Ascending aorta (tissue), 2 donors: Measurements from ENCODE around the gene CHRNB2. TPM values are rescaled to one million over a fixed set of nuclear protein-coding genes. Genes with fewer than 3 reads are reported as not detected.

Experiments used
- DNase-seq, 2 donors: peaks; one replicate each; pipeline ENCODE4 v3.0.0-alpha.2; 2019; ENCODE audit warnings: low spot score in 2 of 2
- H3K27ac ChIP-seq, 2 donors: fragments of 200-600 bp; sonication (generic); one replicate each; pipeline ENCODE4 v1.5.1; 2016 to 2017; ENCODE audit warnings: mild to moderate bottlenecking in 1 of 2
- H3K27me3 ChIP-seq: fragments of 200-600 bp; sonication (generic); one replicate; pipeline ENCODE4 v1.5.1; 2017
- H3K36me3 ChIP-seq, 2 donors: fragments of 200-600 bp; sonication (generic); one replicate each; pipeline ENCODE4 v1.5.1; 2016
- H3K4me1 ChIP-seq, 2 donors: fragments of 200-600 bp; sonication (generic); one replicate each; pipeline ENCODE4 v1.5.1; 2016 to 2017; ENCODE audit warnings: mild to moderate bottlenecking in 1 of 2
- H3K4me3 ChIP-seq, 2 donors: fragments of 200-600 bp; sonication (generic); one replicate each; pipeline ENCODE4 v1.5.1; 2016 to 2017; ENCODE audit warnings: mild to moderate bottlenecking in 1 of 2
- H3K9me3 ChIP-seq, 2 donors: fragments of 200-600 bp; sonication (generic); one replicate each; pipeline ENCODE4 v1.5.1; 2016
- intact Hi-C: fragments of 100-400 bp; cut with DNase I; formaldehyde crosslinking; loops from one replicate; pipeline ENCODE4 v1.15.1; 2023
- total RNA-seq: library from RNA; depleted of rRNA; stranded (reverse); fragments of >200 nt; gene quantifications from one replicate; pipeline ENCODE4 v1.1.0, GENCODE V29; 2016
- TF ChIP-seq, protein P1 (sequence below), 3 experiments: fragments of 200-600 bp in 2 of 3; fragments of 450-650 bp in 1 of 3; sonication (generic) in 2 of 3; IDR thresholded peaks; one replicate each; pipeline ENCODE4 v1.5.1; 2016 to 2019; ENCODE audit warnings: antibody characterized with exemption in 3 of 3, mild to moderate bottlenecking in 1 of 3, moderate library complexity in 1 of 3

CHRNB2 gene
- total RNA-seq, 1 donor from 2014 or later, result not detected

DNA sequence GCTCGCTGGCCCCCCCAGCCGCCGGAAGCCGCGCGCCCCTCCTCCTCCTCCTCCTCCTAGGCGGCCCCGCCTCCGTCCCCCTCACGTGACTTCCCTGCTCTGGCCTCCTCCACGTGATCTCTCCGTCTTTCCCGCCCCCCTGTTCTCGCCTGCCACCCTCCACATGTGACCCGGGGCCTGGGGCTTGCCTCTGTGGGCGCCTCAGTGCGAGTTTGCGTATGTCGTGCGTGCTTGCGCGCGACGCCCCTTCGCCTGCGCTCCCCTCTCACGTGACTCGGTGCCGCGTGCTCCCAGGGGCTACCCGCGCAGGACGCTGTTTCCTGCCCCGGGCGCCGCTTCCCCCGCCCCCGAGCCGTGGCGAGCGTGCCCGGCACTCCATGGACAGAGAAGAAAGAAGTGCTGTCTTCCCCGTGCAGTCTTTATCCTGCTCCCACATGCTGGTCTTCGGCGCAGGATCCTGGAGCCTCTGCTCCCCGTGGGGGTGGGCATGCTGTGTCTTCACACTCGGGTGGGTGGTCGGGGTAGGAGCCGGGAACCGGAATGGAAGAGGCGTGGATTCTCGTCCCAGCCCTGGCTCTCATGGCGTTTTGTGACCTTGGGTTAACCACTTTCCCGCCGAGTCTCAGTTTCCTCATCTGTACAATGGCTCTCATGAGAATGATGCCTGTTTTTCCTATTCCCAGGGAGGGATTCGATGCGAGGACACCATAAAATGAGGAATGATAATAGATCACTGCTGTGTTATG, 8.7 kb upstream of the CHRNB2 start:
- DNase-seq, result peak; percentile 98 to 99
- intact Hi-C loops, result loop anchor here (1.0 to 5.0 kb wide), 13 partner anchors 49 to 526 kb away; partner anchors contain the start of genes ADAM15, ADAR, HAX1 and IL6R

DNA sequence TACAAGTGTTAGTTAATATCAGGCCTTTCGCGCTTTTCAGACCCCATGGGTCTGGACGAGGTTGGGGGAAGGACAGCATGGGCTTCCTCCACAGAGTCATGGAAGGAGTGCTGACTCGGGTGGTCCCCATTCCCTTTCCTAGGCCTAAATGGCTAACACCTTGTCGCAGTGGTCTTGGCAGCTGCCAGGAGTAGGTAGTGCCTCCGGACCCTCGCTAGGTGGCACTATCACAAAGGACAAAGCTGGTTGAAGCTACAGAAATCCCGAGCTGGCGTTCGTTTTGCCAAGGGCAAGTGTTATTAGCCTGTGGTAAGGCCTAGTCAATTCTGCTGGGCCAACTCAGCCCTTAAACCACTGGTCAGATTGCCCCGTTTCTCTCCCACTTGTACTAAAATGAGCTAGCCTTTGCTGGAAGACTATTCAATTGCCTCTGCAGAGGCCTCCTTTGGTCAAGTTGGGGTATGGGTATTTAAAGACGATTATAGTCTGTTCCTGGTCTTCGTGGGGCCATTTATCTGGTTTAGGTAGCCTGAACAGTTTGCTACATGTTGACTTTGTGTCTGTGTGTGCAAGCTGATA, 8.0 kb upstream of the CHRNB2 start:
- Histone ChIP-seq H3K27ac (peak overlapping the region; percentile 85 to 88), H3K27me3 (no peaks in the 10 kb centered on the region), H3K36me3 (peaks cover 10 to 13% of the 10 kb centered on the region in 2 donors), H3K9me3 (no peaks in the 10 kb centered on the region), H3K4me1 (peaks cover 5 to 16% of the 10 kb centered on the region in 2 donors), H3K4me3 (peak overlapping the region; percentile 93 to 97)
- intact Hi-C loops, result loop anchor here (1.0 to 5.0 kb wide), 13 partner anchors 49 to 525 kb away; partner anchors contain the start of genes ADAM15, ADAR, HAX1 and IL6R
- TF ChIP-seq, protein P1, sequence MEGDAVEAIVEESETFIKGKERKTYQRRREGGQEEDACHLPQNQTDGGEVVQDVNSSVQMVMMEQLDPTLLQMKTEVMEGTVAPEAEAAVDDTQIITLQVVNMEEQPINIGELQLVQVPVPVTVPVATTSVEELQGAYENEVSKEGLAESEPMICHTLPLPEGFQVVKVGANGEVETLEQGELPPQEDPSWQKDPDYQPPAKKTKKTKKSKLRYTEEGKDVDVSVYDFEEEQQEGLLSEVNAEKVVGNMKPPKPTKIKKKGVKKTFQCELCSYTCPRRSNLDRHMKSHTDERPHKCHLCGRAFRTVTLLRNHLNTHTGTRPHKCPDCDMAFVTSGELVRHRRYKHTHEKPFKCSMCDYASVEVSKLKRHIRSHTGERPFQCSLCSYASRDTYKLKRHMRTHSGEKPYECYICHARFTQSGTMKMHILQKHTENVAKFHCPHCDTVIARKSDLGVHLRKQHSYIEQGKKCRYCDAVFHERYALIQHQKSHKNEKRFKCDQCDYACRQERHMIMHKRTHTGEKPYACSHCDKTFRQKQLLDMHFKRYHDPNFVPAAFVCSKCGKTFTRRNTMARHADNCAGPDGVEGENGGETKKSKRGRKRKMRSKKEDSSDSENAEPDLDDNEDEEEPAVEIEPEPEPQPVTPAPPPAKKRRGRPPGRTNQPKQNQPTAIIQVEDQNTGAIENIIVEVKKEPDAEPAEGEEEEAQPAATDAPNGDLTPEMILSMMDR (IDR thresholded peaks at IDR 0.05), result peak; percentile 91 to 96 (median 92)
- peak; percentile 70 to 94 for DNase-seq

More for the DNA sequence above, 8.7 kb upstream of the CHRNB2 start:
- peak overlapping the region; percentile 85 to 88 for H3K27ac ChIP-seq
- peaks cover 5 to 16% of the 10 kb centered on the region in 2 donors for H3K4me1 ChIP-seq
- peaks cover 15 to 20% of the 10 kb centered on the region in 2 donors for H3K36me3 ChIP-seq
- H3K9me3 ChIP-seq, result no peaks in the 10 kb centered on the region
- H3K4me3 ChIP-seq, result peak overlapping the region; percentile 93 to 97
- H3K27me3 ChIP-seq, result no peaks in the 10 kb centered on the region
- TF ChIP-seq, protein P1 (IDR thresholded peaks at IDR 0.05), result no peak

DNA sequence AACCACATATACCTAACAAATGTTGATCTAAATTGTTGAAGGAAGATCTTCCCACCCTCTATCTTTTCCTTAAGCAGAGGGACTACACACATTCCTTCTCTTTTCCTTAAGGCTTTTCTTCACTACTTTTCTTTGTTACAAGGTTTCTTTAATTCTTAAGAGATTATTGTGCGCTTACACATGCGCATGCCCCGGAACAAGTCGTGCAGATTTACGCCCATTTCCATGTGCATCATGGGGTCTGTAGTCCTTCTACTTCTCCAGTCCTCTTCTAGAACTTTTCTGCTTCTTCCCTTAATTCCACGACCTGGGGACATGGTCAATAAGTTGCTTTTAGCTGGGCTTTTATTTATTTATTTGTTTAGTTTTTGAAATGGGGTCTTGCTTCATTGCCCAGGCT, 1.7 kb upstream of the CHRNB2 start:
- TF ChIP-seq, protein P1 (IDR thresholded peaks at IDR 0.05), result no peak
- Histone ChIP-seq H3K4me1 (peaks cover 0 to 5% of the 10 kb centered on the region in 2 donors), H3K4me3 (no peak overlapping the region), H3K36me3 (no peaks in the 10 kb centered on the region), H3K27me3 (peaks cover 4% of the 10 kb centered on the region), H3K27ac (no peak overlapping the region), H3K9me3 (no peaks in the 10 kb centered on the region)
- intact Hi-C loops, result no loop called here
- no peak for DNase-seq

DNA sequence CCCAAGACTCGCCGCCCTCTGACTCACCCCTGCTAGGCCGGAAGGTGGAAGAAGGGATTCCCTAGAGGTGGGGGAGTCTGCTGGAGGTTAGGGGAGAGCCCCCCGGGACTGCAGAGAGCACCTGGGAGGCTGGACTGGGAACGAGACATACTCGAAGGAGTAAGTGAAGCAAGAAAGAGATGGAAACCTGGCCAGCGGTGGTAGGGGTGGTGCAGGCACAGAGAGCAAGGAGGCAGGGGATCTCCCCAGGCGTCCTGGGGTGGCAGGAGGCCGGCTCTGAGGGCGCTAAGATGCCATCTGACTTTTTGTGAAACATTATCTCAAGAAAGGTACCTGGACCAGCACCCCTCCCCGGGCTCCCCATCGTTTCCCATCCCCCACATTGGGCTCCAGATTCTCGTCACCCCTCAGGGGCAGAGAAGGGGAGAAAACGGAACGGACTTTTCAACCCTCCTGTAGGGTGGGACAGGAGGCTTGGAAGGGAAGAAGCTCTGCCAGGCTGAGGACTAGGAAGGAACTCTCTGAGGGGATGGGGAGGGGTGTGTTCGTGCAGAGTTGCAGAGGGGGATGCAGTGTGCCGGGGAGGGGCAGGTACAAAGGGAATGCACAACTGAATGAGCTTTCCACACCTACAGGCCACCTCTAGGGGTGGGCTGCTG, 708 bp downstream of the CHRNB2 start:
- H3K36me3 ChIP-seq, result no peaks in the 10 kb centered on the region
- H3K4me3 ChIP-seq, result peak overlapping the region in 1 of 2 donors; percentile 12
- TF ChIP-seq, protein P1 (IDR thresholded peaks at IDR 0.05), result no peak
- DNase-seq, result no peak
- intact Hi-C loops, result no loop called here
- H3K27me3 ChIP-seq, result peaks cover 4% of the 10 kb centered on the region
- H3K27ac ChIP-seq, result no peak overlapping the region
- no peaks in the 10 kb centered on the region for H3K9me3 ChIP-seq
- peaks cover 0 to 5% of the 10 kb centered on the region in 2 donors for H3K4me1 ChIP-seq

DNA sequence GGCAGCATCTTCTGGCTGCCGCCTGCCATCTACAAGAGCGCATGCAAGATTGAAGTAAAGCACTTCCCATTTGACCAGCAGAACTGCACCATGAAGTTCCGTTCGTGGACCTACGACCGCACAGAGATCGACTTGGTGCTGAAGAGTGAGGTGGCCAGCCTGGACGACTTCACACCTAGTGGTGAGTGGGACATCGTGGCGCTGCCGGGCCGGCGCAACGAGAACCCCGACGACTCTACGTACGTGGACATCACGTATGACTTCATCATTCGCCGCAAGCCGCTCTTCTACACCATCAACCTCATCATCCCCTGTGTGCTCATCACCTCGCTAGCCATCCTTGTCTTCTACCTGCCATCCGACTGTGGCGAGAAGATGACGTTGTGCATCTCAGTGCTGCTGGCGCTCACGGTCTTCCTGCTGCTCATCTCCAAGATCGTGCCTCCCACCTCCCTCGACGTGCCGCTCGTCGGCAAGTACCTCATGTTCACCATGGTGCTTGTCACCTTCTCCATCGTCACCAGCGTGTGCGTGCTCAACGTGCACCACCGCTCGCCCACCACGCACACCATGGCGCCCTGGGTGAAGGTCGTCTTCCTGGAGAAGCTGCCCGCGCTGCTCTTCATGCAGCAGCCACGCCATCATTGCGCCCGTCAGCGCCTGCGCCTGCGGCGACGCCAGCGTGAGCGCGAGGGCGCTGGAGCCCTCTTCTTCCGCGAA, 3.8 kb downstream of the CHRNB2 start:
- Histone ChIP-seq H3K4me1 (peaks cover 0 to 5% of the 10 kb centered on the region in 2 donors), H3K27me3 (peaks cover 4% of the 10 kb centered on the region), H3K9me3 (no peaks in the 10 kb centered on the region), H3K4me3 (no peak overlapping the region), H3K27ac (no peak overlapping the region), H3K36me3 (no peaks in the 10 kb centered on the region)
- TF ChIP-seq, protein P1 (IDR thresholded peaks at IDR 0.05), result no peak
- DNase-seq, result no peak
- intact Hi-C loops, result no loop called here
